ENCODE results near the gene PLXNC1.

GRCh38 chr12:94304012-94304411, 155.6 kb downstream of the PLXNC1 start:
- TF ChIP-seq CTCF (optimal IDR thresholded peaks at IDR 0.05 in 1 of 3, IDR thresholded peaks at IDR 0.05 in 1 of 3, conservative IDR thresholded peaks at IDR 0.05 in 1 of 3; ENCODE audit: extremely low read depth in 1 of 3, insufficient read depth in 2 of 3, low read length in 3 of 3), result no peak
- no peak for TF ChIP-seq EZH2 (IDR thresholded peaks at IDR 0.05; ENCODE audit: low read length)
